GM12892 (cell line): ENCODE data around the gene CHST11.

Source experiments
- POLR2A ChIP-seq: IDR thresholded peaks from 2 replicates; pipeline ENCODE4 v1.6.1; 2011; ENCODE audit warnings: low read depth, low read length, control low read depth
- TAF1 ChIP-seq: IDR thresholded peaks from 2 replicates; pipeline ENCODE4 v1.6.1; 2011; ENCODE audit warnings: low read depth, mild to moderate bottlenecking, control low read depth, low read length, borderline replicate concordance

DNA sequence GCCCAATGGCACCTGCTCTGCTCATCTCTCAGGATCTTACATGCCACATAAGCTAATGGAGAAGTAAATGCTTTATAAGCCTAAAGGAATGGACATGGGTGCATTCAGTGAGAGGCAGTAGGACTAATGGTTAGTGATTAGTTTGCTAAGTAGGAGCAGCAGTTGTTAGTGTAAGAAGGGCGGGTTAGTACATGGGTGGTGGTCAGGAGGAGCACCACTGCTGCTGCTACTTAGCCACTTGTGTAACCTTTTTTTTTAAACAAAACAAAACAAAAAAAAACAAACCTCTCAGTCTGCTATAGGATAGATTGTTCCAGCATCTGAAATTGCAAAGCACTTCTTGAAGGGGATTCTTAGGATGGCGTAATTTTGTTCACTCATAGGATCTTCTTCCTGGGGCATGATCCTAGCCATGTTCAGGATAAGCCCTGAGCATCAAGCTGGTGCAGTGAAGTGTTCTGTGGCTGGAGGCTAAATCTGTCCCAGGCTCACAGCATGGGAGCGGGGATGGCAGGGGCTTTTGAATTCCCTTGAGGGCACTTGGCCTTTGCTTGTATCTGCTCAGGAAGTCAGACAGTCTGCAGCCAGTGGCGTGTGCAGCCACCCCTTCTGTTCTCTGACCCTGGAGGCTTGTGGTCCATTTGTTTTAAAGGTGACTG, 63.6 kb downstream of the CHST11 start:
- TF ChIP-seq POLR2A, result no peak
- TF ChIP-seq TAF1, result no peak
